Measurements from ENCODE around the gene ADAMTSL1. TPM values are rescaled to one million over a fixed set of nuclear protein-coding genes. Genes with fewer than 3 reads are reported as not detected.

ADAMTSL1 gene
- total RNA-seq, 1 donor from 2014 or later, result 12.6 TPM

DNA sequence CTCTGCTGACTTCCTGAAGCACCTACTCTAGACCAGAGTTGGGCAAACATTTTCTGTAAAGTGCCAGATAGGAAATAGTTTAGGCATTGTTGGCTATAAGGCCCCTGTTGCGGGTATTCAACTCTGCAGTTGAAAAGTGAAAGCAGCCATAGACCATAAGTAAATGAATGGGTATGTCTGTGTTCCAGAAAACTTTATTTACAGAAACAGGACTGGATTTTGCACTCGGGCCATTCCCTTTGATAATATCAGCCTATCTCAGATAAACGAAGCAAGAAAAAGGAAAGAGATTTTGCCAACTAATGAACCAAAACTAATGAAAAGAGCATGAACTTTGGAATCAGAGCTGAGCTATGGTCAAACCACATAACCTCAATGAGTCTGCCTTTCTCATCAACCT lies 374.7 kb downstream of the ADAMTSL1 start:
- H3K4me1 Mint-ChIP-seq (ENCODE audit: low read depth, unreplicated experiment), result no peaks in the 10 kb centered on the region
- Histone ChIP-seq H3K4me2 (ENCODE audit: low read length) (no peak overlapping the region), H4K20me1 (ENCODE audit: insufficient read depth, low read length) (peaks cover 18% of the 10 kb centered on the region), H2AFZ (ENCODE audit: low read depth, low read length) (no peak overlapping the region), H3K9ac (ENCODE audit: low read length) (no peak overlapping the region), H3K27ac (ENCODE audit: low read depth, low read length) (no peak overlapping the region), H3K4me1 (ENCODE audit: insufficient read depth, low read length) (no peaks in the 10 kb centered on the region), H3K36me3 (ENCODE audit: insufficient read depth, low read length) (peaks cover 18% of the 10 kb centered on the region), H3K79me2 (ENCODE audit: insufficient read depth, low read length) (no peaks in the 10 kb centered on the region), H3K4me3 (ENCODE audit: insufficient read depth, low read depth, low read length) (no peak overlapping the region), H3K27me3 (ENCODE audit: insufficient read depth, low read length) (no peaks in the 10 kb centered on the region), H3K9me3 (ENCODE audit: insufficient read depth, low read depth, low read length) (no peaks in the 10 kb centered on the region)
- peaks cover 4% of the 10 kb centered on the region for H3K9me3 Mint-ChIP-seq (ENCODE audit: unreplicated experiment)
- H3K36me3 Mint-ChIP-seq (ENCODE audit: low read depth, unreplicated experiment), result peaks cover 5% of the 10 kb centered on the region
- H3K27ac Mint-ChIP-seq (ENCODE audit: unreplicated experiment), result no peak overlapping the region
- FAIRE-seq (no peak), DNase-seq (ENCODE audit: low read depth) (peak; percentile 14)
- H3K27me3 Mint-ChIP-seq (ENCODE audit: low read depth, unreplicated experiment), result no peaks in the 10 kb centered on the region
- no peak overlapping the region for H3K4me3 Mint-ChIP-seq (ENCODE audit: unreplicated experiment)
- TF ChIP-seq CTCF (IDR thresholded peaks at IDR 0.05; ENCODE audit: insufficient read depth, low read depth, low read length), result no peak
- TF ChIP-seq EZH2 (IDR thresholded peaks at IDR 0.05; ENCODE audit: insufficient read depth, low read length), result no peak

GRCh38 chr9:18849270-18849669 lies 375.3 kb downstream of the ADAMTSL1 start:
- no peak overlapping the region for H3K9ac ChIP-seq (ENCODE audit: low read length)
- H3K79me2 ChIP-seq (ENCODE audit: insufficient read depth, low read length), result no peaks in the 10 kb centered on the region
- peaks cover 18% of the 10 kb centered on the region for H4K20me1 ChIP-seq (ENCODE audit: insufficient read depth, low read length)
- no peak overlapping the region for H3K27ac ChIP-seq (ENCODE audit: low read depth, low read length)
- Mint-ChIP-seq H3K4me1 (ENCODE audit: low read depth, unreplicated experiment) (no peaks in the 10 kb centered on the region), H3K27me3 (ENCODE audit: low read depth, unreplicated experiment) (no peaks in the 10 kb centered on the region), H3K4me3 (ENCODE audit: unreplicated experiment) (no peak overlapping the region), H3K9me3 (ENCODE audit: unreplicated experiment) (peaks cover 4% of the 10 kb centered on the region), H3K36me3 (ENCODE audit: low read depth, unreplicated experiment) (peaks cover 3% of the 10 kb centered on the region), H3K27ac (ENCODE audit: unreplicated experiment) (no peak overlapping the region)
- no peaks in the 10 kb centered on the region for H3K9me3 ChIP-seq (ENCODE audit: insufficient read depth, low read depth, low read length)
- DNase-seq (ENCODE audit: low read depth) (no peak), FAIRE-seq (no peak)
- TF ChIP-seq CTCF (IDR thresholded peaks at IDR 0.05; ENCODE audit: insufficient read depth, low read depth, low read length) (no peak), EZH2 (IDR thresholded peaks at IDR 0.05; ENCODE audit: insufficient read depth, low read length) (no peak)
- H2AFZ ChIP-seq (ENCODE audit: low read depth, low read length), result no peak overlapping the region
- H3K36me3 ChIP-seq (ENCODE audit: insufficient read depth, low read length), result peaks cover 19% of the 10 kb centered on the region
- H3K4me1 ChIP-seq (ENCODE audit: insufficient read depth, low read length), result no peaks in the 10 kb centered on the region
- H3K4me3 ChIP-seq (ENCODE audit: insufficient read depth, low read depth, low read length), result no peak overlapping the region
- H3K27me3 ChIP-seq (ENCODE audit: insufficient read depth, low read length), result no peaks in the 10 kb centered on the region
- no peak overlapping the region for H3K4me2 ChIP-seq (ENCODE audit: low read length)

GRCh38 chr9:18849890-18850677 lies 376.1 kb downstream of the ADAMTSL1 start:
- H3K36me3 ChIP-seq (ENCODE audit: insufficient read depth, low read length), result peaks cover 19% of the 10 kb centered on the region
- H3K27me3 Mint-ChIP-seq (ENCODE audit: low read depth, unreplicated experiment), result no peaks in the 10 kb centered on the region
- H2AFZ ChIP-seq (ENCODE audit: low read depth, low read length), result no peak overlapping the region

More at GRCh38 chr9:18849890-18850677, 376.1 kb downstream of the ADAMTSL1 start:
- no peak for TF ChIP-seq EZH2 (IDR thresholded peaks at IDR 0.05; ENCODE audit: insufficient read depth, low read length)
- no peak for TF ChIP-seq CTCF (IDR thresholded peaks at IDR 0.05; ENCODE audit: insufficient read depth, low read depth, low read length)
- Histone ChIP-seq H3K27me3 (ENCODE audit: insufficient read depth, low read length) (no peaks in the 10 kb centered on the region), H3K79me2 (ENCODE audit: insufficient read depth, low read length) (no peaks in the 10 kb centered on the region), H3K4me3 (ENCODE audit: insufficient read depth, low read depth, low read length) (no peak overlapping the region), H3K9ac (ENCODE audit: low read length) (no peak overlapping the region), H4K20me1 (ENCODE audit: insufficient read depth, low read length) (peaks cover 18% of the 10 kb centered on the region), H3K4me2 (ENCODE audit: low read length) (no peak overlapping the region), H3K9me3 (ENCODE audit: insufficient read depth, low read depth, low read length) (no peaks in the 10 kb centered on the region), H3K4me1 (ENCODE audit: insufficient read depth, low read length) (no peaks in the 10 kb centered on the region), H3K27ac (ENCODE audit: low read depth, low read length) (no peak overlapping the region)
- FAIRE-seq, result no peak
- Mint-ChIP-seq H3K9me3 (ENCODE audit: unreplicated experiment) (peaks cover 1% of the 10 kb centered on the region), H3K36me3 (ENCODE audit: low read depth, unreplicated experiment) (peaks cover under 1% of the 10 kb centered on the region), H3K4me3 (ENCODE audit: unreplicated experiment) (no peak overlapping the region), H3K4me1 (ENCODE audit: low read depth, unreplicated experiment) (no peaks in the 10 kb centered on the region), H3K27ac (ENCODE audit: unreplicated experiment) (no peak overlapping the region)
- DNase-seq (ENCODE audit: low read depth), result no peak

Measured in astrocyte (in vitro differentiated cells and primary cell).